Nephron (organoid): Measurements from ENCODE around the gene LIN37.

Source experiments
- H3K27ac Mint-ChIP-seq, 3 experiments: 2 replicates each; pipeline ENCODE4 v1.8.0; 2020; ENCODE audit warnings: mixed read lengths in 3 of 3, mild to moderate bottlenecking in 2 of 3, moderate library complexity in 1 of 3
- H3K27me3 Mint-ChIP-seq: 2 replicates; pipeline ENCODE4 v1.8.0; 2021; ENCODE audit warnings: low read depth, mild to moderate bottlenecking, moderate library complexity, mixed read lengths
- H3K36me3 Mint-ChIP-seq: 2 replicates; pipeline ENCODE4 v1.8.0; 2020; ENCODE audit warnings: low read depth, mixed read lengths
- H3K4me1 Mint-ChIP-seq: 2 replicates; pipeline ENCODE4 v1.8.0; 2020; ENCODE audit warnings: mixed read lengths
- H3K4me3 Mint-ChIP-seq, 3 experiments: 2 replicates each; pipeline ENCODE4 v1.8.0; 2020; ENCODE audit warnings: mild to moderate bottlenecking in 3 of 3, mixed read lengths in 3 of 3, moderate library complexity in 2 of 3
- H3K9me3 Mint-ChIP-seq: 2 replicates; pipeline ENCODE4 v1.8.0; 2020; ENCODE audit warnings: mixed read lengths
- TF ChIP-seq, protein P1 (sequence below), 3 experiments: fragments of 200-600 bp; sonication (generic); IDR thresholded peaks; one replicate each; pipeline ENCODE4 v1.5.0; 2021; ENCODE audit warnings: antibody characterized with exemption in 3 of 3; ENCODE audit not compliant: unreplicated experiment in 3 of 3

The LIN37 gene

GRCh38 chr19:35744430-35745327 lies 3.7 kb upstream of the LIN37 start:
- H3K27me3 Mint-ChIP-seq, result no peaks in the 10 kb centered on the region
- peak overlapping the region; percentile 92 to 96 (median 95) for H3K4me3 Mint-ChIP-seq
- no peaks in the 10 kb centered on the region for H3K9me3 Mint-ChIP-seq
- peaks cover 3% of the 10 kb centered on the region for H3K36me3 Mint-ChIP-seq
- H3K4me1 Mint-ChIP-seq, result peaks cover 38% of the 10 kb centered on the region
- TF ChIP-seq, protein P1, sequence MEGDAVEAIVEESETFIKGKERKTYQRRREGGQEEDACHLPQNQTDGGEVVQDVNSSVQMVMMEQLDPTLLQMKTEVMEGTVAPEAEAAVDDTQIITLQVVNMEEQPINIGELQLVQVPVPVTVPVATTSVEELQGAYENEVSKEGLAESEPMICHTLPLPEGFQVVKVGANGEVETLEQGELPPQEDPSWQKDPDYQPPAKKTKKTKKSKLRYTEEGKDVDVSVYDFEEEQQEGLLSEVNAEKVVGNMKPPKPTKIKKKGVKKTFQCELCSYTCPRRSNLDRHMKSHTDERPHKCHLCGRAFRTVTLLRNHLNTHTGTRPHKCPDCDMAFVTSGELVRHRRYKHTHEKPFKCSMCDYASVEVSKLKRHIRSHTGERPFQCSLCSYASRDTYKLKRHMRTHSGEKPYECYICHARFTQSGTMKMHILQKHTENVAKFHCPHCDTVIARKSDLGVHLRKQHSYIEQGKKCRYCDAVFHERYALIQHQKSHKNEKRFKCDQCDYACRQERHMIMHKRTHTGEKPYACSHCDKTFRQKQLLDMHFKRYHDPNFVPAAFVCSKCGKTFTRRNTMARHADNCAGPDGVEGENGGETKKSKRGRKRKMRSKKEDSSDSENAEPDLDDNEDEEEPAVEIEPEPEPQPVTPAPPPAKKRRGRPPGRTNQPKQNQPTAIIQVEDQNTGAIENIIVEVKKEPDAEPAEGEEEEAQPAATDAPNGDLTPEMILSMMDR (IDR thresholded peaks at IDR 0.05; ENCODE audit: unreplicated experiment in 3 of 3), result peak; percentile 31 to 52 (median 32)
- H3K27ac Mint-ChIP-seq, result peak overlapping the region; percentile 98 to 99 (median 99)

DNA sequence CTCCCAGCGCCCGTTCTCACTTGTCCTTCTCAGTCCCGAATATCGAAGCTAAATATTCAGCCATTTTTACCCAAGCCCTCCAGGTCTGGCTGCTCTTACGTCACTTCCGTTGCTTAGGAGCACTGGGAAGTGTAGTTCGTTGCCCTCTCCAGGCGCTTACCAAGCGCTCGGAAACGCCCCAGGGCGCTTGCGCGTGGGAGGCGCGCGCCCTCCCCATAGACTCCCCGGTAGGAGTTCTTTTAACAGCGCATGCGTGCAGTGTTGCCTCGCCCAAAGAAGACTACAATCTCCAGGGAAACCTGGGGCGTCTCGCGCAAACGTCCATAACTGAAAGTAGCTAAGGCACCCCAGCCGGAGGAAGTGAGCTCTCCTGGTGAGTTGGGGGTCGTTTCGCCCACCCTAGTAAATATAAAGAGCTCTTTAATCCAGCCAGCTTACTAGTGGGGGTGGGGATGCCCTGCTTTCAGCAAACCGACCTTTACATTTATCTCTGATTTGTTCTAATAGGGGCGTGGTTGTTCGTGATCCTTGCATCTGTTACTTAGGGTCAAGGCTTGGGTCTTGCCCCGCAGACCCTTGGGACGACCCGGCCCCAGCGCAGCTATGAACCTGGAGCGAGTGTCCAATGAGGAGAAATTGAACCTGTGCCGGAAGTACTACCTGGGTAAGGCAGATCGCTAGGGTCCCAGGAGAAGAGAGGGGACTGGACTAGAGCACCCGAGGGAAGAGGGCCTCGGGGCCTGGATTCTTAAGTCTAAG lies 2.9 kb upstream of the LIN37 start, which contains the start of the genes PSENEN and U2AF1L4:
Gene PSENEN (plus strand): TSS at position 324 of the 759 bp plus-strand sequence. CDS start 280 bp downstream, at position 604.
Gene U2AF1L4 (minus strand): TSS at position 91 of the 759 bp plus-strand sequence. CDS start 27 bp downstream, at position 64.
- Mint-ChIP-seq H3K9me3 (no peaks in the 10 kb centered on the region), H3K27ac (peak within 1 kb of the TSS; percentile 98 to 99 (median 99)), H3K4me3 (peak within 1 kb of the TSS; percentile 92 to 96 (median 95)), H3K36me3 (peaks cover 3% of the 10 kb centered on the region), H3K27me3 (no peaks in the 10 kb centered on the region), H3K4me1 (peaks cover 38% of the 10 kb centered on the region)
- TF ChIP-seq, protein P1 (IDR thresholded peaks at IDR 0.05; ENCODE audit: unreplicated experiment in 3 of 3), result no peak

DNA sequence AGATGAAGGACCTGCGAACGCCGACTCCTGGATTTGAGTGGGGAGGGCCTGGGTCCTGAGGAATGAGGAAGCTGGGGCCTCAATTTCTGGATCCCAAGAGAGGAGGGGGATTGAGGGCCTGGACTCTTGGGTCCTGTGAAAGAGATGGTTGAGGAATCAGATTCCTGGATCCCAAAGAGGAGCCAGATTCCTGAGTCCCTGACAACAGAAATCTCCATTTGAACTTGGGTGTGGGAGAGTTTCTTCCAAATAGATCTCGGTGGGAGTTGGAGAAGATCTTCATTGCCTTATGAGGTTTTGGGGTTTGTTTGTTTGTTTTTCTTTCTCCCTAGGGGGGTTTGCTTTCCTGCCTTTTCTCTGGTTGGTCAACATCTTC lies 2.3 kb upstream of the LIN37 start:
- peak overlapping the region; percentile 92 to 96 (median 95) for H3K4me3 Mint-ChIP-seq
- H3K9me3 Mint-ChIP-seq, result no peaks in the 10 kb centered on the region
- peak overlapping the region; percentile 98 to 99 (median 99) for H3K27ac Mint-ChIP-seq
- H3K4me1 Mint-ChIP-seq, result peaks cover 34% of the 10 kb centered on the region
- peaks cover 3% of the 10 kb centered on the region for H3K36me3 Mint-ChIP-seq
- TF ChIP-seq, protein P1 (IDR thresholded peaks at IDR 0.05; ENCODE audit: unreplicated experiment in 3 of 3), result no peak
- H3K27me3 Mint-ChIP-seq, result no peaks in the 10 kb centered on the region

DNA sequence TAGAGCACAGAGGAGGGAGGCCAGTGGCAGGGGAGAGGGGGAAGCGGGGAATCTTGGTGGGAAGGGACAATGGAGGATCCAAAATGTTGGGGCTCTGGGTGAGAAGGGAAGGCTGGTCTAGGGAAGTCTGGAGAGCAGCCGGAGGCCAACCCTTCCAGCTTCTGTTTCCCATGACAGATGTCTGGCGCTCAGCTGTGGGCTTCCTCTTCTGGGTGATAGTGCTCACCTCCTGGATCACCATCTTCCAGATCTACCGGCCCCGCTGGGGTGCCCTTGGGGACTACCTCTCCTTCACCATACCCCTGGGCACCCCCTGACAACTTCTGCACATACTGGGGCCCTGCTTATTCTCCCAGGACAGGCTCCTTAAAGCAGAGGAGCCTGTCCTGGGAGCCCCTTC lies 1.8 kb upstream of the LIN37 start:
- Mint-ChIP-seq H3K27me3 (no peaks in the 10 kb centered on the region), H3K9me3 (no peaks in the 10 kb centered on the region), H3K4me1 (peaks cover 33% of the 10 kb centered on the region), H3K27ac (peak overlapping the region; percentile 98 to 99 (median 99)), H3K36me3 (peaks cover 3% of the 10 kb centered on the region), H3K4me3 (peak overlapping the region; percentile 92 to 96 (median 95))
- TF ChIP-seq, protein P1 (IDR thresholded peaks at IDR 0.05; ENCODE audit: unreplicated experiment in 3 of 3), result no peak

DNA sequence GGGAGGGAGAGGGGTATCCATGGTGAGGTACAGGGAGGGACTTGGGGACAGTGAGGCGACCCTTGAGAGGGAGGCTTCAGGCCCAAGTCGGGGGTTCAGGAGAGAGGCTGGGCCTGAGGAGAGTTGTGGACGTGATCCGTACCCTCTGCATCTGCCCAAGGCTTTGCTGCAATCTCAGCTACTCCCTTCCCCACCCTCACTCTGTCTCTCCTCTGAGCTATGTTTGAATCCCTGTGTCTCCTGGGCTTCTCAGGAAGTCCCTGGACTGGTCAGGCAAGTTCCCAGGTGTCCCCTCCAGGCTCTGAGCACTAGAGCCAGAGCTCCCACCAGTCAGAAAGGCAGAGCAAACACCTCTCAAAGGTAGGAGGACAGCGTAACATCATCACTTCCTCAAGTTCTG lies 1.8 kb downstream of the LIN37 start:
- peak overlapping the region; percentile 71 to 79 (median 72) for H3K4me3 Mint-ChIP-seq
- peaks cover 6% of the 10 kb centered on the region for H3K27me3 Mint-ChIP-seq
- no peak overlapping the region for H3K27ac Mint-ChIP-seq
- peaks cover 28% of the 10 kb centered on the region for H3K4me1 Mint-ChIP-seq
- H3K36me3 Mint-ChIP-seq, result peaks cover 13% of the 10 kb centered on the region
- TF ChIP-seq, protein P1 (IDR thresholded peaks at IDR 0.05; ENCODE audit: unreplicated experiment in 3 of 3), result no peak
- H3K9me3 Mint-ChIP-seq, result no peaks in the 10 kb centered on the region
